ENCODE data around the gene WNT9A.

The WNT9A gene

GRCh38 chr1:227953022-227953412 lies 5.3 kb upstream of the WNT9A start:
- no peak for DNase-seq

DNA sequence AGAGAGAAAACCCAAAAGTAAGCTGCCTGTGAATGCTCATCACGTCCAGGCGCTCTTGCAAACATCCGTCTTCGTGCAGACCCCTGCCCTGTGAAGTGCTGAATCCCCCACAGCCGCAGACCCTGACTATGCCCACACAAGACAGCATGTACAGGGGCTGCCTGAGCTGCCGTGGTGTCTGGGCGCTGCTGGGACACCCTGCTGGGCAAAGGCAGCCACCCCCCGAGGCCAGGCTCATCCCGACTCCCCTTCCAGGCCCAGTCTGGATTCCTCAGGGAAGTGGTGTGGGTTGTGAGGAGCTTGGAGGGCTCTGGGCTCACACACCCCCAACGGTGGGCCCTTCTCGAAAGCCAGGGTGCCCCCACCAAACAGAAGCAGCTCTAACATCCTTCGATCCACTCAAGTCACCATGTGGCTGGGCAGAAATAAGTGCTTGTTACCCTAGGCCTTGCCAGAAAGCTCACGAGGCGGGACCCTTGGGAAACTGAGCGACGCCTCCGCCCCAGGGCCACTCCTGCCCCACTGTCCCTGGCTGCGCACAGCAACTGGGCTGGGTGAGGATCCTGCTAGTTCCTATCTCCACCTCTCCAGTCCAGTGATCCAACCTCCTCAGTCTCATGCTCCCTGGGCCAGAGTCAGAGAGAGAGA lies 4.8 kb upstream of the WNT9A start:
- no peak for DNase-seq

DNA sequence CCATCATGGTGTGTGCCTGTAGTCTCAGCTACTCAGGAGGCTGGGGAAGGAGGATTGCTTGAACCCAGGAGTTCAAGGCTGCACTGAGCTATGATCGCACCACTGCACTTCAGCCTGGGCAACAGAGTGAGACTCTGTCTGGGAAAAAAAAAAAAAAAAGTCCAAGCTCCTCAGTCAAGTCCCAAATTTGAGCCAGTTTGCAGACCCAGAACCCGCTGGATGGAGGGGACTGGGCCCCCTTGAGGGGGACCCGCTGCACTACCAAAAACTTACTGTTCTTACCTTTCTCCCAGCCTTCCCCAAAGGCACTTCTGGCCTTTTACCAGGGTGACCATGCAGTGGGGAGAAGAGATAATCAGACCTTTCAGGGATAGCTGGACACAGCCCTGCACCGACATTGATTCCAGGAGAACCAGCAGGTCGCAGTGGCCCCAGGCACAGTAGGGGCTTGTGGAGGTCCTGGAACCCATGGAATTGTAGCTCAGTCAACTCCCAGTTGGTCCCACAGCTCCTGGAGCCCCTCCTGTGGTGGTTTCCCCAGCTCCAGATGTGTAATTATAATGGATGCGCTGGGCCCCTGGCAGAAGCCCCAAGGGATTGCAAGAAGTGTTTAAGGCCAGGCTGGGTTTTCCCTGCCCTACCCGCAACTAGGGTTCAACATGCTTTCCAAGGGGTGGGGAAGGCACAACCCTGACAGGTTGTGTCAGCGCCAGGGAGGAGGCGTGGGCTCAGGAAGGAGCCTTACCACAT lies 4.1 kb upstream of the WNT9A start:
- no peak for DNase-seq

DNA sequence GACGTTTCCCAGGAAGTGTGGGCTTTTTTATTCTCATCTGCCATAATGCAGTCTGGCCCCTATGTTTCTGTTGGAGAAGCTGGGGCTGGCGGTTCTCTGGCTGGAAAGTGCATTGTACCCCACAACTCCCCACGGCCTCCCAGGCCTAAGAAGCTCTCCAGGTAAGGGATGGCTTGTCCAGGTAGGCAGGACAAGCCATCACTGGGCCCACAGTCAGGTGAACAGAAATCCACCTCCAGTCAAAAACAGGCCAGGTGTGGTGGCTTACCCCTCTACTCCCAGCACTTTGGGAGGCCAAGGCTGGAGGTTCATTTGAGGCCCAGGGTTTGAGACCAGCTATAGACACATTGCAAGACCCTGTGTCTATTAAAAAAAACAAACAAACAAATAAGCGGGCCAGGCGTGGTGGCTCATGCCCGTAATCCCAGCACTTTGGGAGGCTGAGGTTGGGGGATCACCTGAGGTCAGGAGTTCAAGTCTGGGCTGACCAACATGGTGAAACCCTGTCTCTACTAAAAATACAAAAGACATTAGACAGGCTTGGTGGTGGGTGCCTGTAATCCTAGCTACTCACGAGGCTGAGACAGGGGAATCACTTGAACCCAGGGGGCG lies 3.1 kb upstream of the WNT9A start:
- DNase-seq: no peak

GRCh38 chr1:227949954-227950734 lies 2.4 kb upstream of the WNT9A start:
- DNase-seq: no peak

DNA sequence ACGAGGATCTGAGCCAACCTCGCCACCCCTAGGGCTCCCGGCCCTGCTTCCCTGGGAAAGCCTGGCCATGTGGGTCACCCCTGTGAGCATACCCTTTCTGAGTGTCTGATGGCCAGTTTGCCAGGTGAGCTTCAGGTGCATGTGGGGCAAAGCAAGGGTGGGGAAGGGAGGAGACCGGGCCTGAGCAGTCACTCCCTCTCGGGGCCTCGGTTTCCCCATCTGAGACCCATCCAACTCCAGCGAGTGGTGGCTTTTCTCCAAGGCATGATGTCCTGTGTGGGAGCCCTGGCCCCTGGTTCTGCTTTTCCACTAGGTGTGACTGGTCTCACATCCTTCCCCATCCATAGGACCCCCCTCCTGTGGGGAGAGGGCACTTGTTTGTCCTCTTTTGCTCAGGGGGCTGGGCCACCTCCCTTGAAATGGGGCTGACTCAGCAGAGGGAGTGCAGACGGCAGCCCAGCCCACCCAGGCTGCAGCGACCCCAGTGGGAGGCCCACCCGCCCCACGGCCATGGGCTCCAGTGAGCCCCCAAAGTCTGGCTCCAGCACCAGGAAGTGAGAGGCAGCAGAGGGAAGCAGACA lies 1.7 kb upstream of the WNT9A start:
- DNase-seq: no peak

DNA sequence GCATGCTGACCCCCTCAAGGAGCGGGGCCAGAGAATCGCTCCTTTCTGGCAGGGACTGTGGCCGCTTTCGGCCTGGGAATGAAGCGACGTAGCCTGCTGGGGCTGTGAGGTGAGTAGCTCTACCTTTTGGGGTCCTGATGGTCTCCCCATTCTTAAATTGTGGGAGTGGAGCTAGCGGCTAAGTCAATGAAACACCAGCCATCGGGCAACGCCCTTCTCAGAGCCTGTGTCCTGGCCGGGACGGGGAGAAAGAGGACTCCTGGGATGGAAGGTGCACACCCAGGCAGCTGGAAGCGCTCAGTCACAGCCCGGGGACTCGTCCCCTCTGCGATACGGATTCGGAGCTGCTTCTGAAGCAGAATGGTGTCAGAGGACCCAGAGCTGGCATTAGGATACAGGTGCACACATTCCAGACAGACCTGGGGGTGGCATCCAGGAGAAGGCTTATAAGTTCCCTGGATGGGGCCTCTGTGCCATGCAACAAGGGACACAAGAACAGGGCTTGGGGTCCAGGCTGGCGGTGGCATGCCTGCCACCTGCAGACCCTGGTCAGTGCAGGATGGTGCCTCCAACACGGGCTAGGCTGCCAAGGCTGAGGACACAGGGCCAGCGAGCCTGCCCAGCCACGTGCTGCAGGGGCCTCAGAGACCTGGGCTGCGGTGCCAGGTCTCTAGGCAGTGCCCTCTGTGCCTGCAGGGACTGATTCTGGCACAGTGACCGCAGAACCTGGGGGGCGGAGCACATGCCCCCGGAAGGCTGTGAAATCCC lies 945 bp upstream of the WNT9A start:
- DNase-seq: peak; percentile 34

- DNase-seq: peak; percentile 51
These were observed 401 bp downstream of the WNT9A start for GRCh38 chr1:227947386-227947675.

- DNase-seq: peak; percentile 69
These were observed 927 bp downstream of the WNT9A start for GRCh38 chr1:227946624-227947385.

- no peak for DNase-seq
These were observed 1.7 kb downstream of the WNT9A start for GRCh38 chr1:227945891-227946623.

DNA sequence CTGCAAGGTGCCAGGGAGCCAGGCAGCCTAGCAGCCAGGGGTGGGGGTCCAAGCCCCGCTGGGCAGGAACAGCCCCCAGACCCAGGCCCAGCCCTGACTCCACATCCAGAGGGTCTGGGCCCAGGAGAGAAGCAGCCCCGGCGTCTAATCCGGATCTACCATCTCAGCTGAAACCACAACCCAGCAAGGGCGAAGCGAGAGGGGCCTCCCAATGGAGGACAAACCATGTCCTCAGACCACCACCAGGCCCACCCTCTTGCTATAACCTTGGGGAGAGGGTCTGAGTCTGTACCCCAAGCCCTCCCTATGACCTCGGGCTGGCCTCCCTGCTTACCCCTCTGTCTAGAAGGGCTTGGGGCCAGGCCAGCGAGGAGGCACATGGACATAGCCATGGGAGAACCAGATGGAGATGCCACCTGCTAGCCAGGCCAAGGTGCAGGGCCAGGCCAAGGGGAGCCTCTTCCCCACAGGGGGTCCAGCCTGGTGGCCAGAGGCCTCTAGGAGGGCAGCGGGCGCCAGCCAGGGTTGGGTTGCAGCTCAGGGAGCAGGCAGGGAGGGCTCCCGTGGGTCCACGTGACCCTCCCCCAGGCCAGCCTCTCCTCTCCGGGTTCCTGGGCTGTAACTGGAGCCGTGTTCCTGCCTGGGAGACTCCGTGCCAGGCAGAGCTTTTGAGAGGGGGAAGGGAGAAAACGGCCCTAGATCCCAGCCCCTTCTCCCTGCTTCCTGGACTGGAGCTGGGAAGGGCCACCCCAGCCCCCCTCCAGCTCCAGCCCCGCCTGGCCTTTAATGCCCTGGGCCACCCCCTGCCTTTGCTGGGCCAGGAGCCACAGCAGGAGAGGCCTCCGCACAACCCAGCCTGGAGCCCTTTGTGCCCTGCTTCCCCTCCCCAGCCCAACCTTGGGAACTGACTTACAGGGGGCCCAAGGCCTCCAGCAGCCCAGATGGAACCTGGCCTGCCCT lies 2.5 kb downstream of the WNT9A start:
- no peak for DNase-seq

DNA sequence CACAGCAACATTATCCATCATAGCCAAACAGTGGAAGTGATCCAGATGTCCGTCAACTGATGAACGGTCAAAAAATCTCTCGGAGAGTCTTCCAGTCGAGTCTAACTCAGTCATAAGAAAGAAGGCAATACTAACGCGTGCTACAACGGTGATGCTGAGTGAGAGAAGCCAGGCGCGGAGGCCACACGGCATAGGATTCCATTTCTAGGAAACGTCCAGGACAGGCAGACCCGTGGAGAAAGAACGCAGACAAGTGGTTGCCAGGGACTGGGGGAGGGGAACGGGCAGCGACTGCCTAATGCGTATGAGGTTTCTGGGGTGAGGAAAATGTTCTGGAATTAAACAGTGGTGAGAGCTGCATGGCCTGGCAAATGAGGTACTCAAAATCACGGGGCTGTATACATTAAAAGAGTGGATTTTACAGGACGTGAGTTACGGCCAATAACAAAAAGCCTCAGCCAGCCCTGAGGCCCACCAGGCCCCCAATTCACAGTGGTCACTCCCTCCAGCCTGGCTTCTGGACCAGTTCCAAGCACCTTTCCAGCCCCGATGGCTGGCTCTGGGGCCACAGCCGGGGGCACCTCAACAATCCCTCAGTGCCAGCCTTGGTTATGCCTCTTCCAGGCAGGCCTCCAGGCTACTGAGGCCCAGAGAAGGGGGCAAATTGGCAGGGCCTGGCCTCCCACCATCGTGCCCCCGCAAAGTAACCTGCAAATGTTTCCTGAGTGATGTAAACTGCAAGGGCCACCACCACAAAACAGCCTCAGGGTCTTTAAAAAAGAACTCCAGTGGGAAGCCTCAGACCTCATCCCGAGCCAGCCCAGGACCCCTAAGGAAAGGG lies 3.4 kb downstream of the WNT9A start:
- no peak for DNase-seq

- no peak for DNase-seq
These were observed 4.2 kb downstream of the WNT9A start for GRCh38 chr1:227943381-227944089.

DNA sequence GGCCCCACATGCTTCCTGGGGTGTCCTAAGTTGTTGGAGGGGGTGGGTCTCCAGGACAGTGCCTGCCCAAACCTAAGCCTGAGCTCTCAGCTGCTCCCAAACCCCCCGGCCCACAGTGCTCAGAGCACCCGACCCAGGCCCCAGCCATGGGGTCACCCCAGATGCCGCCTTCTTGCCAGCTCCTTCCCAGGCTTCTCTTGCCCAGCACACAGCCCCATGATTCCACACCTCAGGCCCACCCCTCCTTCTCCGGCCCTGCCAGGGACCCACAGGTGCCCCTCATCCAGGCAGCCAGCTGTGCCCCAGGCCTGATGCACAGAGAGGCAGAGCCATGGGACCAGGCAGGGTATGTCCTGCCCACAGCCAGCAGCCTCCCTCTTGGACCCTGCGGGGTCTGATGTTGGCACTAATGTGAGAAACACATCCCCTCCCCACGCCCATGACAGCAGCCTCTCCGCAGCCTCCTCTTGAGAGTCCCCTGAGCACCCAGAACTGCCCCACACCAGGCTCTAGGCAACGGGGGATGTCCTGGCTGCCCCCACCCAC lies 4.9 kb downstream of the WNT9A start:
- DNase-seq: no peak

GRCh38 chr1:227942021-227942715 lies 5.6 kb downstream of the WNT9A start:
- no peak for DNase-seq

DNA sequence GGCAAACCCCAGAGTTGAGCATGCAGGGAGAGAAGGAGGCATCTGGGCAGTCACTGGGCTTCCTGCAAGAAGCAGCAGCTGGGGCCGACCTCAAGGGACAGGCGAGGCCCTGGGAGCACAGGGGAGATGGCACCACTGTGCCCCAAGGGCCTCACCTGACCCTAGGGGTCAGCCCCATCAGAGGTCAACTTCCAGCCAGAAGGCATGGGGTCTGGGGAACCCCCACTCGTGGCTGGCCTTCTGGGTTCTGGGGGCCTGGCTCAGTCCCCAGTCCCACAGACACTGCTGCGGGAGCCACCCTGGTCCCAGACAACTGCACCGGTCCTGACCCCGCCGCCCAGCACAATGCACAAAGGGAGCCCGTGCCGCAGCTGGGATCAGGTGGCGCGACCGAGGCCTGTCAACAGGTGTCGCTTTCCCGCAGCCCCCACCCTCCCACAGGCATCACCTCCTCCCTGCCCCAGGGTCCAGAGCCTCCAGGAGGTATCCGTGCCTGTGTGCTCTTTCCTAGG lies 6.2 kb downstream of the WNT9A start:
- DNase-seq: no peak

DNA sequence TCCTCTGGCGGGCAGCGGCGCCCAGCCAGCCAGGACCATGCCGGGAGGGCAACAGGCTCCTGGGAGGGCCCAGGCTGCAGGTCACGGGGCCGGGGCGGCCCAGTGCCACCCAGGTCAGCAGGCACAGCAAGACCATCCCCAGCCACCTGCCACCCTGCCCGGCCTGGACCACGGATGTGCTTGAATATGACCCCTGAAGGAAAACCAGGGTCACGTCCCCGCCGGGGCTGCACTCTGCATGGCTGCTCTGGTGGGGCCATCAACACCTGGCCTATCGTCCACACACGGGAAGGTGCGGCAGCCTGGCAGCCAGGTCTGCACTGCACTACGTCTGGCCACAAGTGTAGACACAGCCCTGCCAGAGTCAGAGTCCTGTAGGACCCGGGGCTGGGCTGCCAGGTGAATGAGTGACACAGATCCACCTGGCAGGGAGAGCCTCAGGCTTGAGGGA lies 6.9 kb downstream of the WNT9A start:
- DNase-seq: no peak

Data from NCI-H345 (cell line).